Liver (tissue), 4 donors: ENCODE data around the gene OR4F17. TPM values are rescaled to one million over a fixed set of nuclear protein-coding genes. Genes with fewer than 3 reads are reported as not detected.

ENCODE experiments used
- polyA plus RNA-seq, 2 donors: library from polyadenylated mRNA; stranded (reverse) in 1 of 2; unstranded in 1 of 2; fragments of 200-250 nt in 1 of 2; fragments of >200 nt in 1 of 2; fragmentation: Nextera tagmentation in 1 of 2; extraction: Ambion mirVana in 1 of 2; gene quantifications; one replicate each; pipeline versions ENCODE4 v1.2.1 to v1.2.3, GENCODE V29; 2013 to 2015
- total RNA-seq, 2 donors: library from RNA; depleted of rRNA; stranded (reverse); fragments of >200 nt; gene quantifications; one replicate each; pipeline ENCODE4 v1.2.3, GENCODE V29; 2014
- donor health status: healthy.
- donor health status: healthy.
- donor health status: healthy.

OR4F17 gene
- total and polyA plus RNA-seq, 4 donors: not detected

Other genes starting within 250 kb of the OR4F17 start
- 1 to 10 TPM in 1 of 2 donors, under 1 TPM in 1; 0.75 to 2.3 TPM for gene PLPP2, start 184.3 kb downstream of the OR4F17 start, total RNA-seq
- gene PLPP2, start 184.3 kb downstream of the OR4F17 start, polyA plus RNA-seq: 1 to 10 TPM; 1.7 to 5.9 TPM
- 1 to 10 TPM; 3.5 to 3.9 TPM for gene MIER2, start 237.7 kb downstream of the OR4F17 start, total RNA-seq
- 1 to 10 TPM; 2.7 to 4.1 TPM for gene MIER2, start 237.7 kb downstream of the OR4F17 start, polyA plus RNA-seq